Stimulated activated CD4-positive, alpha-beta T cell treated with anti-CD3 and anti-CD28 coated beads, Interleukin-4, amount 100 ng/mL, for 1 hour (primary cell): ENCODE measurements around the gene TBKBP1.

ENCODE experiments used
- DNase-seq: peaks from one replicate; pipeline ENCODE4 v3.0.0-alpha.2; 2020

The TBKBP1 gene

GRCh38 chr17:47693731-47694580 lies at the start of gene TBKBP1:
TBKBP1 (plus strand) TSS chr17:47694161; CDS start chr17:47696113, 1,952 bp downstream.
- peak; percentile 68 for DNase-seq

GRCh38 chr17:47644324-47644723 lies 49.6 kb upstream of the TBKBP1 start:
- no peak for DNase-seq

GRCh38 chr17:47649153-47649971 lies 44.6 kb upstream of the TBKBP1 start, which contains the start of gene KPNB1:
KPNB1 (plus strand) TSS chr17:47649919; CDS start chr17:47650245, 326 bp downstream.
- DNase-seq = peak; percentile 95

GRCh38 chr17:47649972-47650524 lies 43.9 kb upstream of the TBKBP1 start:
- no peak for DNase-seq

- peak; percentile 94 for DNase-seq
These were observed 43.1 kb upstream of the TBKBP1 start for GRCh38 chr17:47650525-47651522.

- no peak for DNase-seq
These were observed 42.3 kb upstream of the TBKBP1 start for GRCh38 chr17:47651704-47652103.

GRCh38 chr17:47652570-47652969 lies 41.4 kb upstream of the TBKBP1 start:
- DNase-seq = no peak

- no peak for DNase-seq
These were observed 40.5 kb upstream of the TBKBP1 start for GRCh38 chr17:47653442-47653841.

GRCh38 chr17:47654991-47655390 lies 39.0 kb upstream of the TBKBP1 start:
- DNase-seq = no peak

GRCh38 chr17:47660064-47660492 lies 33.9 kb upstream of the TBKBP1 start:
- DNase-seq = no peak

- DNase-seq = peak; percentile 47
These were observed 29.9 kb upstream of the TBKBP1 start for GRCh38 chr17:47663912-47664623.

GRCh38 chr17:47664624-47664941 lies 29.4 kb upstream of the TBKBP1 start:
- no peak for DNase-seq

GRCh38 chr17:47665655-47666054 lies 28.3 kb upstream of the TBKBP1 start:
- no peak for DNase-seq

- no peak for DNase-seq
These were observed 24.9 kb upstream of the TBKBP1 start for GRCh38 chr17:47669081-47669480.

- DNase-seq = no peak
These were observed 23.9 kb upstream of the TBKBP1 start for GRCh38 chr17:47670064-47670463.

- no peak for DNase-seq
These were observed 19.5 kb upstream of the TBKBP1 start for GRCh38 chr17:47674499-47674898.

- no peak for DNase-seq
These were observed 18.4 kb upstream of the TBKBP1 start for GRCh38 chr17:47675380-47676198.

GRCh38 chr17:47676199-47676472 lies 17.8 kb upstream of the TBKBP1 start:
- DNase-seq = no peak

GRCh38 chr17:47676510-47677165 lies 17.3 kb upstream of the TBKBP1 start:
- DNase-seq = no peak

GRCh38 chr17:47678196-47678595 lies 15.8 kb upstream of the TBKBP1 start:
- no peak for DNase-seq
